Measurements from ENCODE around the gene CAP2.

Gene CAP2

DNA sequence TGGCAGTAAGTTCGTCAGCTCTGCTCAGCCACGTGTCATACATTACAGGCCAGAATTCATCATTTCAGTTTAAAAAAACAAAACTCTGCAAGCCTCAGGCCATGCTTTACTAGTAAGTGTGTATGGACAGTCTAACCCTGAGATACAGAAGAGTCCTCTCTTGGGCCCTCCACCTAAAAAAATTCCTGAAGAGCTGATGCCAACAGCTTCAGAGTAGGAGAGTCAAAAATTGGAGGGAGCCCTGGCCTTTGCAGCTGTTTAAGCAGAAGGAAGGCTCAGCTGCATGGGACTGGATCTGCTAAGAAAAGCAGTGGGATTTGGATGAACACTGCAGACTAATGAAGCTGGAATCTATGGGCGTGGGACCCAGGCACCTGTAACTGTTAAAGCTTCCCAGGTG is 159.5 kb downstream of the CAP2 start:
- no peak for DNase-seq (ENCODE audit: low read depth)
- H3K4me3 ChIP-seq (ENCODE audit: low read depth, low read length), result no peak overlapping the region
- TF ChIP-seq, protein P1, sequence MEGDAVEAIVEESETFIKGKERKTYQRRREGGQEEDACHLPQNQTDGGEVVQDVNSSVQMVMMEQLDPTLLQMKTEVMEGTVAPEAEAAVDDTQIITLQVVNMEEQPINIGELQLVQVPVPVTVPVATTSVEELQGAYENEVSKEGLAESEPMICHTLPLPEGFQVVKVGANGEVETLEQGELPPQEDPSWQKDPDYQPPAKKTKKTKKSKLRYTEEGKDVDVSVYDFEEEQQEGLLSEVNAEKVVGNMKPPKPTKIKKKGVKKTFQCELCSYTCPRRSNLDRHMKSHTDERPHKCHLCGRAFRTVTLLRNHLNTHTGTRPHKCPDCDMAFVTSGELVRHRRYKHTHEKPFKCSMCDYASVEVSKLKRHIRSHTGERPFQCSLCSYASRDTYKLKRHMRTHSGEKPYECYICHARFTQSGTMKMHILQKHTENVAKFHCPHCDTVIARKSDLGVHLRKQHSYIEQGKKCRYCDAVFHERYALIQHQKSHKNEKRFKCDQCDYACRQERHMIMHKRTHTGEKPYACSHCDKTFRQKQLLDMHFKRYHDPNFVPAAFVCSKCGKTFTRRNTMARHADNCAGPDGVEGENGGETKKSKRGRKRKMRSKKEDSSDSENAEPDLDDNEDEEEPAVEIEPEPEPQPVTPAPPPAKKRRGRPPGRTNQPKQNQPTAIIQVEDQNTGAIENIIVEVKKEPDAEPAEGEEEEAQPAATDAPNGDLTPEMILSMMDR (IDR thresholded peaks at IDR 0.05; ENCODE audit: control insufficient read depth, extremely low read depth, insufficient read depth), result no peak

DNA sequence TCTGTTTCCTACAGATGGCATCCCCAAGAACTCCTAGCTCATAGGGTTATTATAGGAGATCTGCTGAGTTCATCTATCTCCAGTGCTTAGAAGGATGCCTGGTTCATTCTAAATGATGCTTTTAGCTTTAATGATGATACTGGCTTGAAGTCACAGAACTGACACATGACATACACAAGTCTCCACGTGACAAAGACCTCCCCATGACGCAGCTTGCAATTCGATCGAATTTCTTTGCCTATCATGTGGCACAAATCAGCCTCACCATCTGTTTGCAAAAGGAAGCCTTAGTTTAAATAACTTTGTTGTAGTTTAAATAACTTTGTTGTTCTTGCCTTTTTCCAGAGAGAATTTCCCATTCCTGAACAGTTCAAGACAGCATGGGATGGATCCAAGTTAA is 162.6 kb downstream of the CAP2 start:
- no peak overlapping the region for H3K4me3 ChIP-seq (ENCODE audit: low read depth, low read length)
- no peak for DNase-seq (ENCODE audit: low read depth)
- TF ChIP-seq, protein P1 (IDR thresholded peaks at IDR 0.05; ENCODE audit: control insufficient read depth, extremely low read depth, insufficient read depth), result no peak

DNA sequence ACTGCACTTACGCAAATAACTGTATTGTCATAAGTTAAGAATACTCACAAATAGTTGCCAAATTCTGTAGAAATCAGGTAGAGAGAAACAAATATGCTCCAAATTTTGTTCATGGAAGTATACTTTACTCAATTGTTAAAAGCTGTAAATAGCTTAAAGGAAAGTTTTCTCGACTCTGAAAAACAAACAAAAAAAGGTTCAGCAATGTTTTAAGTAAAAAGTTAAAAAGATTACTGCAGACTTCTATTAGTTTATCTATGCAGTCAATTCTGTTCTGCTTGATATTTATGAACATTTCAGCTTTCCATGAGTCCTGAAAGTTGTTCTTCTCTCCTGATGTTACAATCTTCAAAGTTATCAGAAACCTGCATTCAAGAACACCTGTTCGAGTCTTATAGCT is 169.2 kb downstream of the CAP2 start:
- no peak overlapping the region for H3K4me3 ChIP-seq (ENCODE audit: low read depth, low read length)
- DNase-seq (ENCODE audit: low read depth), result no peak
- TF ChIP-seq, protein P1 (IDR thresholded peaks at IDR 0.05; ENCODE audit: control insufficient read depth, extremely low read depth, insufficient read depth), result no peak

DNA sequence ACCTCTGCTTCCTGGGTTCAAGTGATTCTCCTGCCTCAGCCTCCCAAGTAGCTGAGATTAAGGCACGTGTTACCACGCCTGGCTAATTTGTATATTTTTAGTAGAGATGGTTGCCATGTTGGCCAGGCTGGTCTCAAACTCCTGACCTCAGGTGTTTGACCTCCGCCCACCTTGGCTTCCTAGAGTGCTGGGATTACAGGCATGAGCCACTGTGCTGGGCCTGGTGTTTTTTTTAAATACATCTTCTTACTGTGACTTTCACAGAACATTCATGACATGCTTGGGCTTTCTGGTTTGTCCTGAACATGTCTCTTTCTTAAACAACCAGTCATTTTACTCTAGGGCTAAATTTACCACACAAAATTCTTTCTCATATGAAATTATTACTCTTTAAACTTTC is 172.0 kb downstream of the CAP2 start:
- TF ChIP-seq, protein P1 (IDR thresholded peaks at IDR 0.05; ENCODE audit: control insufficient read depth, extremely low read depth, insufficient read depth), result no peak
- H3K4me3 ChIP-seq (ENCODE audit: low read depth, low read length), result no peak overlapping the region
- DNase-seq (ENCODE audit: low read depth), result no peak

DNA sequence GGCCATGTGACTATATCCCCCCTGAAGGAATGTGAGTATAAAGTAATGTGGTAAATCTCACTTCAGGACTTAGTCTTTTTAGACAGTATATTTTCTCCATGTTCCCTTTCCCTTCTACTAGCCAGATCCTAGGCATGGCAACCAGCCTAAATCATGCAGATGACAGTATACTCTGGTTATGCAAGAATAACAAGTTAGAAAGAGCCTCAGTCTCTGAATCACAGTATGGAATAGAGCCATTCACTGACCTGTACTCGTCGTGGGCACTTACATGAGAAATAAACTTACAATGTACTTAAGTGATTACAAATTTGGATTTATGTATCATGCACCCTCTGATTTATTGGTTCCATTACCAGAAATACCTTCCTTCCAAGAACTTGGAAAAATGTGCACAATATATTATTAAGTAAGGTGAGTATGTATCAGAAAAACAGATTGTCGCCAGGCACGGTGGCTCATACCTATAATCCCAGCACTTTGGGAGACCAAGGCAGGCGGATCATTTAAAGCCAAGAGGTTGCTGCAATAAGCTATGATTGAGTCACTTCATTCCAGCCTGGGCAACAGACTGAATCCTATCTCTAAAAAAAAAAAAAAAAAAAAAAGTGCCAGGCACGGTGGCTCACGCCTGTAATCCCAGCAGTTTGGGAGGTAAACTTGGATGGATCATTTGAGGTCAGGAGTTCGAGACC is 181.6 kb downstream of the CAP2 start:
- H3K4me3 ChIP-seq (ENCODE audit: low read depth, low read length), result no peak overlapping the region
- peak; percentile 39 for DNase-seq (ENCODE audit: low read depth)
- TF ChIP-seq, protein P1 (IDR thresholded peaks at IDR 0.05; ENCODE audit: control insufficient read depth, extremely low read depth, insufficient read depth), result no peak

DNA sequence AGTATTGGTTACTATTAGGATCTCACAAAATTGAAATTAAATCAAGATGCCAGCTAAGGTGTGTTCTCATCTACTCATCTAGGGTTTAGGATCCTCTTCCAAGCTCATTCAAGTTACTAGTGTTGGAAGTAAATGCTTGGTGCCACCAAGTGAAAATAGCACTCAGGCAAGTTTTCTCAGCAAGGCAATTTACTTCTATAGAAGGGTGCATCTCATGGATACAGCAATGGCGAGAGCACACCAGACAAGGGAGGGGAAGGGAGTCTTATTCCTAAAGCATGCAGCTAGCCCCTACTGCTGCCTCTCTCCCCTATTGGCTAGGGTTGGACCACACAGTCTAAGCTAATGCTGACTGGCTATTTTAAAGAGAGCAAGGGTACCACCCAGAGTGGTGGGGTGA is 183.7 kb downstream of the CAP2 start:
- no peak overlapping the region for H3K4me3 ChIP-seq (ENCODE audit: low read depth, low read length)
- DNase-seq (ENCODE audit: low read depth), result no peak

More for the DNA sequence above, 183.7 kb downstream of the CAP2 start:
- TF ChIP-seq, protein P1 (IDR thresholded peaks at IDR 0.05; ENCODE audit: control insufficient read depth, extremely low read depth, insufficient read depth), result no peak
